SK-N-SH (cell line): ENCODE results near the gene RCAN1. TPM values are rescaled to one million over a fixed set of nuclear protein-coding genes. Genes with fewer than 3 reads are reported as not detected.

ENCODE experiments used
- CTCF ChIA-PET: fragments of 300-600, 350-600 bp; formaldehyde crosslinking; extraction: SDS; loops from one replicate; lab custom pipeline; 2021; lab: Yijun Ruan, JAX
- POLR2A ChIA-PET: fragments of 350-600 bp; sonication (Branson Sonifier 250); formaldehyde crosslinking; extraction: SDS; loops from one replicate; lab custom pipeline; 2020; ENCODE audit warnings: antibody characterized with exemption, inconsistent platforms; lab: Yijun Ruan, JAX
- DNase-seq: peaks from one replicate; pipeline ENCODE4 v3.0.0; 2012
- H2AFZ ChIP-seq: fragments of 200-600 bp; sonication (generic); 2 replicates; pipeline ENCODE4 v1.8.1; 2016; ENCODE audit warnings: antibody characterized with exemption, mild to moderate bottlenecking, low read depth
- H3F3A ChIP-seq: fragments of 200-600 bp; sonication (generic); replicated peaks from 2 replicates; pipeline ENCODE3; 2016; ENCODE audit warnings: antibody characterized with exemption, mild to moderate bottlenecking; ENCODE audit not compliant: insufficient read depth
- H3K27ac ChIP-seq, 2 experiments: fragments of 200-500 bp in 1 of 2; fragments of 200-600 bp in 1 of 2; sonication (Bioruptor generic) in 1 of 2; sonication (generic), shearing (Covaris generic) in 1 of 2; 2 replicates each; pipeline versions ENCODE4 v1.5.1 to v1.6.1; 2014 to 2016; ENCODE audit warnings: low read depth in 2 of 2, inconsistent platforms in 1 of 2, low read length in 1 of 2, mild to moderate bottlenecking in 1 of 2, mixed read lengths in 1 of 2
- H3K27me3 ChIP-seq: fragments of 200-600 bp; sonication (generic), shearing (Covaris generic); 2 replicates; pipeline ENCODE4 v1.6.1; 2016; ENCODE audit warnings: mixed run types; ENCODE audit not compliant: insufficient read depth
- H3K36me3 ChIP-seq, 2 experiments: fragments of 200-500 bp in 1 of 2; fragments of 200-600 bp in 1 of 2; sonication (Bioruptor generic) in 1 of 2; sonication (generic) in 1 of 2; replicated peaks in 1 of 2; 2 replicates each; pipeline versions ENCODE3 to v1.5.1; 2014 to 2016; ENCODE audit warnings: low read length in 1 of 2, mild to moderate bottlenecking in 1 of 2; ENCODE audit not compliant: insufficient read depth in 2 of 2, control insufficient read depth in 1 of 2
- H3K4me1 ChIP-seq, 2 experiments: fragments of 200-500 bp in 1 of 2; fragments of 200-600 bp in 1 of 2; sonication (Bioruptor generic) in 1 of 2; sonication (generic), shearing (Covaris generic) in 1 of 2; 2 replicates each; pipeline versions ENCODE4 v1.5.1 to v1.6.1; 2014 to 2016; ENCODE audit warnings: low read depth in 1 of 2, low read length in 1 of 2, mixed run types in 1 of 2; ENCODE audit not compliant: insufficient read depth in 2 of 2, control insufficient read depth in 1 of 2
- H3K4me2 ChIP-seq: fragments of 200-600 bp; sonication (generic), shearing (Covaris generic); 2 replicates; pipeline ENCODE4 v1.6.1; 2017; ENCODE audit warnings: mixed run types
- H3K4me3 ChIP-seq, 2 experiments: fragments of 200-500 bp in 1 of 2; fragments of 200-600 bp in 1 of 2; sonication (Bioruptor generic) in 1 of 2; sonication (generic), shearing (Covaris generic) in 1 of 2; 2 replicates each; pipeline versions ENCODE4 v1.5.1 to v1.8.1; 2014 to 2016; ENCODE audit warnings: low read depth in 2 of 2, inconsistent platforms in 1 of 2, low read length in 1 of 2, mild to moderate bottlenecking in 1 of 2, mixed read lengths in 1 of 2, moderate library complexity in 1 of 2
- H3K79me2 ChIP-seq: fragments of 200-600 bp; sonication (generic); 2 replicates; pipeline ENCODE4 v1.8.1; 2017; ENCODE audit warnings: mild to moderate bottlenecking; ENCODE audit not compliant: insufficient read depth
- H3K9ac ChIP-seq: fragments of 200-600 bp; sonication (generic); 2 replicates; pipeline ENCODE4 v1.6.1; 2017; ENCODE audit warnings: mixed run types
- H3K9me2 ChIP-seq: fragments of 200-600 bp; sonication (generic); 2 replicates; pipeline ENCODE4 v1.6.1; 2017; ENCODE audit warnings: mixed run types
- H3K9me3 ChIP-seq: fragments of 200-600 bp; sonication (generic); 2 replicates; pipeline ENCODE4 v1.6.1; 2017; ENCODE audit warnings: mixed run types, mild to moderate bottlenecking, moderate library complexity
- H4K20me1 ChIP-seq: fragments of 200-600 bp; sonication (generic); 2 replicates; pipeline ENCODE4 v1.6.1; 2017; ENCODE audit warnings: mild to moderate bottlenecking, mixed run types; ENCODE audit not compliant: insufficient read depth
- CTCF ChIP-seq: fragments of 200-600 bp; sonication (generic); IDR thresholded peaks from 2 replicates; pipeline ENCODE4 v1.6.1; 2017; ENCODE audit warnings: antibody characterized with exemption, mild to moderate bottlenecking, moderate library complexity
- EZH2phosphoT487 ChIP-seq: fragments of 200-600 bp; sonication (generic); IDR thresholded peaks from 2 replicates; pipeline ENCODE4 v1.6.1; 2017; ENCODE audit warnings: low read depth, mixed run types, mild to moderate bottlenecking, antibody characterized with exemption, moderate library complexity, borderline replicate concordance
- MEF2A ChIP-seq: IDR thresholded peaks from 2 replicates; pipeline ENCODE4 v1.4.0; 2012; ENCODE audit warnings: low read depth, borderline replicate concordance
- MXI1 ChIP-seq: IDR thresholded peaks from 2 replicates; pipeline ENCODE4 v1.6.1; 2012; ENCODE audit warnings: mild to moderate bottlenecking, low read depth, low read length, improper control_type of control experiment
- NFIC ChIP-seq: IDR thresholded peaks from 2 replicates; pipeline ENCODE4 v1.4.0; 2012; ENCODE audit warnings: borderline replicate concordance
- NRF1 ChIP-seq: IDR thresholded peaks from 2 replicates; pipeline ENCODE4 v1.6.1; 2012; ENCODE audit warnings: low read depth, mild to moderate bottlenecking, low read length
- RCOR1 ChIP-seq: fragments of 150-350 bp; IDR thresholded peaks from 2 replicates; pipeline ENCODE4 v1.6.1; 2017; ENCODE audit warnings: antibody characterized with exemption, low read length
- REST ChIP-seq: IDR thresholded peaks from 2 replicates; pipeline ENCODE4 v1.6.1; 2012; ENCODE audit warnings: mild to moderate bottlenecking, low read depth, low read length, moderate library complexity
- RXRA ChIP-seq: IDR thresholded peaks from 2 replicates; pipeline ENCODE4 v1.4.0; 2012; ENCODE audit warnings: low read depth, mild to moderate bottlenecking, borderline replicate concordance
- SMC3 ChIP-seq: IDR thresholded peaks from 2 replicates; pipeline ENCODE4 v1.6.1; 2012; ENCODE audit warnings: low read depth, low read length, improper control_type of control experiment
- TCF12 ChIP-seq: IDR thresholded peaks from 2 replicates; pipeline ENCODE4 v1.4.0; 2012
- USF2 ChIP-seq: fragments of 150-350 bp; IDR thresholded peaks from 2 replicates; pipeline ENCODE4 v1.6.1; 2017; ENCODE audit warnings: antibody characterized with exemption, low read length, low read depth, borderline replicate concordance
- WGBS: methylation state at CpG from one replicate; pipeline ENCODE4 v1.1.6; 2017; ENCODE audit warnings: low lambda C conversion rate; 5-methylcytosine and 5-hydroxymethylcytosine counted together
- polyA plus RNA-seq, 3 experiments: library from polyadenylated mRNA; depleted of rRNA; stranded (reverse); fragments of >200 nt; gene quantifications; 2 replicates each; pipeline ENCODE4 v1.2.3, GENCODE V29; 2012

Gene RCAN1
- polyA plus RNA-seq, 1 of the 3 experiments (the other 2 are of a cell fraction), result 16.7 TPM

GRCh38 chr21:34592120-34592955 lies 22.6 kb downstream of the RCAN1 start:
- Histone ChIP-seq H2AFZ (no peak overlapping the region), H3K4me3 (no peak overlapping the region), H3K9me3 (no peaks in the 10 kb centered on the region; the same call in 1 of the 2 replicates), H3K9me2 (no peaks in the 10 kb centered on the region), H3K4me1 (no peaks in the 10 kb centered on the region), H3K79me2 (no peaks in the 10 kb centered on the region), H4K20me1 (no peaks in the 10 kb centered on the region), H3K9ac (no peak overlapping the region), H3K4me2 (no peak overlapping the region), H3K27ac (no peak overlapping the region), H3K36me3 (no peaks in the 10 kb centered on the region), H3K27me3 (no peaks in the 10 kb centered on the region), H3F3A (no peaks in the 10 kb centered on the region)
- ChIA-PET CTCF (interaction anchor here (0.9 to 1.4 kb wide), 2 partner anchors 10 kb away, joined by 4 to 7 read pairs; no protein-coding TSS in a partner anchor), POLR2A (no interaction called here)
- no peak for DNase-seq
- TF ChIP-seq MEF2A (no peak), TCF12 (no peak), NRF1 (no peak)
- WGBS, result 86% methylated on average over 13 of the region's 17 CpGs

GRCh38 chr21:34590520-34590919 lies 24.4 kb downstream of the RCAN1 start:
- Histone ChIP-seq H3K9me2 (no peaks in the 10 kb centered on the region), H2AFZ (no peak overlapping the region), H3K4me3 (no peak overlapping the region), H4K20me1 (no peaks in the 10 kb centered on the region), H3K36me3 (no peaks in the 10 kb centered on the region), H3K9ac (no peak overlapping the region), H3K4me2 (no peak overlapping the region), H3K27me3 (no peaks in the 10 kb centered on the region), H3F3A (no peaks in the 10 kb centered on the region), H3K79me2 (no peaks in the 10 kb centered on the region), H3K4me1 (no peaks in the 10 kb centered on the region), H3K9me3 (no peaks in the 10 kb centered on the region; the same call in 1 of the 2 replicates), H3K27ac (no peak overlapping the region)
- ChIA-PET POLR2A (no interaction called here), CTCF (interaction anchor here (1.0 kb wide), 1 partner anchor 12 kb away, joined by 3 read pairs; no protein-coding TSS in a partner anchor)
- TF ChIP-seq RCOR1 (no peak), REST (no peak), NFIC (no peak), MEF2A (no peak), USF2 (no peak), MXI1 (no peak), CTCF (no peak), RXRA (no peak), SMC3 (no peak), EZH2phosphoT487 (no peak)
- WGBS, result 100% methylated on average over 1 of the region's 1 CpG
- no peak for DNase-seq
